Ectodermal cell (in vitro differentiated cells): Measurements from ENCODE around the gene TUBGCP3.

Experiments used
- H3K27ac ChIP-seq: 2 replicates; pipeline ENCODE4 v1.7.0; 2013; ENCODE audit warnings: mild to moderate bottlenecking, low read depth, low read length; ENCODE audit not compliant: insufficient read depth, poor library complexity, severe bottlenecking
- H3K27me3 ChIP-seq: 2 replicates; pipeline ENCODE4 v1.7.0; 2013; ENCODE audit warnings: mild to moderate bottlenecking, low read length; ENCODE audit not compliant: insufficient read depth, control insufficient read depth, poor library complexity, severe bottlenecking
- H3K36me3 ChIP-seq: one replicate; pipeline ENCODE4 v1.7.0; 2013; ENCODE audit warnings: low read length; ENCODE audit not compliant: control insufficient read depth, insufficient read depth
- H3K4me1 ChIP-seq: one replicate; pipeline ENCODE4 v1.7.0; 2013; ENCODE audit warnings: low read length; ENCODE audit not compliant: control insufficient read depth, insufficient read depth
- H3K4me3 ChIP-seq: 2 replicates; pipeline ENCODE4 v1.7.0; 2013; ENCODE audit warnings: low read depth, low read length, control low read depth; ENCODE audit not compliant: insufficient read depth
- H3K9me3 ChIP-seq: 2 replicates; pipeline ENCODE4 v1.7.0; 2013; ENCODE audit warnings: mild to moderate bottlenecking, low read length, moderate library complexity; ENCODE audit not compliant: control insufficient read depth
- WGBS, 2 experiments: methylation state at CpG; one replicate each; pipeline ENCODE4 v1.1.7; 2013; ENCODE audit warnings: missing lambda C conversion rate in 2 of 2; 5-methylcytosine and 5-hydroxymethylcytosine counted together

Gene TUBGCP3

DNA sequence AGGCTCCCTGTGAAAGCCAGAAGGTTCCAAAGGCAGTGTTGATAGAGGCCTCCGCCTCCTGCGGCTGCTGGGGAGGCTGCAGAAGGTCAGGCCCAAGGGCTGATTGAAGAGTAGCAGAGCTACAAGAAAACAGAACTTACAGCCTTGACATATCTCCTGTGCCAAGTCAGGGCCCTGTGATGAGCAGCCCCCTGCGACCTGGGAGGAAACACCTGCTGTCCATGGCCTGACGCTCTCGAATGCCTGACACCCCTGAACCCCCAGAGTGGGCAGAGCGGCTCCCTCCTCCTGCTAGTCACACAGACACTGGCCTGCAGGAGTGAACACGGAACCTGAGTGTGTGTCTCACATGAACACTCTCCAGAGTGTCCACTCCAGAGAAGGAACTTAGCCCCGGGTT is 38.2 kb upstream of the TUBGCP3 start:
- Histone ChIP-seq H3K9me3 (no peaks in the 10 kb centered on the region), H3K27me3 (no peaks in the 10 kb centered on the region), H3K27ac (no peak overlapping the region), H3K4me1 (no peaks in the 10 kb centered on the region), H3K36me3 (no peaks in the 10 kb centered on the region), H3K4me3 (no peak overlapping the region)
- 85 to 89% methylated on average over 8 of the region's 8 CpGs for WGBS, 2 experiments

DNA sequence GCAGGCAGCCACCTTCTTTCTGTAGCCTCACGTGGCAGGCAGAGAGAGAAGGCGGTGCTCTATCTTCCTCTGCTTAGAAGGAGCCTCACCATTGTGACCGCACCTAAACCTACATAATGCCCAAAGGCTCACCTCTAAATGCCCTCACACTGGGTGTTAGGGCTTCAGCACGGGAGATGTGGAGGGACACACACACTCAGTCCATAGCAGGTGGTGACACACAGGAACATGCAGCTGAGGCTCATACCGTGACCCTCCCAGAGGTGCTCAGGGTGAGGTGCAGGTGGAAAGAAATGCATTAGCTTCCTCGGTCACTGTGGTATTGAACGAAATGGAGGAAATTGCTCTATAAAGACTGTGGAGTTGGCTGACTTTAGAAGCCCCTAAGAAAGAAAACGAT is 37.7 kb upstream of the TUBGCP3 start:
- Histone ChIP-seq H3K36me3 (no peaks in the 10 kb centered on the region), H3K27ac (no peak overlapping the region), H3K4me3 (no peak overlapping the region), H3K9me3 (no peaks in the 10 kb centered on the region), H3K4me1 (no peaks in the 10 kb centered on the region), H3K27me3 (no peaks in the 10 kb centered on the region)
- 82 to 84% methylated on average over 8 of the region's 8 CpGs for WGBS, 2 experiments

DNA sequence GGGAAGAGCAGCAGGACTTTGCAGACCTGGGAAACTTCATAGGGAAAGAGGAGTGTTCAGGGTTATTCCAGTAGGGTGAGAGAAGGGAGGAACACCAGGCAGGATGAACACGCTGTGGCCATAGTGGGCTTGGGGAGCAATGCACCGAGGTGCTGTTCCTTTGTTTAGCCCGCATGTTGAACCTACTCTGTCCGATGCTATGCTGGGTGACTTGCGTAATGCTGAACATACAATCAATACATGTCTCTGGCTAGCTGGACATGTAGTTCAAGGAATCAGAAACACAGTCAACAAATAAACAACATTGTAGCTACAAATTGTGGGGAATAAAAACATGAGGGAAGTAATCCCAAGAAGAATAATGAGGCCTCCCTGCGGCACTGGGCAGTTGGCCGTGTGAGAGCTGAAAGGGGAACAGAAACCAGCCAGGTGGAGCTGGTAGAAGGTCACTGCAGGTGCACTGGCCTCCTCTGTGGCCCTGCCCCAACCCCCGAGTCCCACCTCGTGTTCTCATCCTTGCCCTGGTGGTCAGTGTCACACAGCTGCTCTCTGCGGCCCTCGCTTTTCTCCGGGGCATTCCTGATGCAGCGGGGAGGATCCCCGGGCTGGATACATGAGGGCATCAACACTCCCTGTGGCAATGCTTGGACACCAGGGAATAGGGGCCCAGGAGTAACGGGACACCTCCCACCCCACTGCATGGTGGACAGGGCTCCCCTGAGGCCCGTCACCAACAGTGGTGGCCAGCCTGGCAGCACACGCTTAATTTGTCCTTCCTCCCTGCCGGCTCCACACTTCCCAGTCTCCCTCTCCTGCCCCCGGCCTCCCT is 36.9 kb upstream of the TUBGCP3 start:
- Histone ChIP-seq H3K9me3 (no peaks in the 10 kb centered on the region), H3K27me3 (no peaks in the 10 kb centered on the region), H3K4me3 (no peak overlapping the region), H3K4me1 (no peaks in the 10 kb centered on the region), H3K36me3 (no peaks in the 10 kb centered on the region), H3K27ac (no peak overlapping the region)
- WGBS, 2 experiments = 92 to 93% methylated on average over 19 of the region's 19 CpGs

DNA sequence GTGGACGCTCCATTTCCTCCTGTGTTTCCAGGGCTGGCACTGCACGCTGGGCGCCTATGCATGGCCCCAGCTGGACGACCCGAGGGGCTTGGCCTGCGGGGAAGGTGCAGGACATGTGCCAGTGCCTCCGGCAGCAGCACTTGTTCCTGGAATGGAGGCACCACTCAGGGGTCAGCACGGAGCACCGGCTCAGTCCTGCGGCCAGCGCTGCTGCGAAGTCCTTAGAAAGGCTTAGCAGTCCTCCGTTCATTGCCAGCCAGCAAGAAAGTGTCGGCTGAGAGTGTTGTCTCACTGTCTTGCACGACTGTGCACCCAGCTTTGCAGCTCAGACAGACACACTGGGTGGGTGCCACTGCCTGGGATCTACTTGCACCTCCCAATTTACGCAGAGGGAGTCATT is 36.1 kb upstream of the TUBGCP3 start:
- Histone ChIP-seq H3K36me3 (no peaks in the 10 kb centered on the region), H3K27ac (no peak overlapping the region), H3K27me3 (no peaks in the 10 kb centered on the region), H3K4me1 (no peaks in the 10 kb centered on the region), H3K4me3 (no peak overlapping the region), H3K9me3 (no peaks in the 10 kb centered on the region)
- 90 to 91% methylated on average over 16 of the region's 16 CpGs for WGBS, 2 experiments

DNA sequence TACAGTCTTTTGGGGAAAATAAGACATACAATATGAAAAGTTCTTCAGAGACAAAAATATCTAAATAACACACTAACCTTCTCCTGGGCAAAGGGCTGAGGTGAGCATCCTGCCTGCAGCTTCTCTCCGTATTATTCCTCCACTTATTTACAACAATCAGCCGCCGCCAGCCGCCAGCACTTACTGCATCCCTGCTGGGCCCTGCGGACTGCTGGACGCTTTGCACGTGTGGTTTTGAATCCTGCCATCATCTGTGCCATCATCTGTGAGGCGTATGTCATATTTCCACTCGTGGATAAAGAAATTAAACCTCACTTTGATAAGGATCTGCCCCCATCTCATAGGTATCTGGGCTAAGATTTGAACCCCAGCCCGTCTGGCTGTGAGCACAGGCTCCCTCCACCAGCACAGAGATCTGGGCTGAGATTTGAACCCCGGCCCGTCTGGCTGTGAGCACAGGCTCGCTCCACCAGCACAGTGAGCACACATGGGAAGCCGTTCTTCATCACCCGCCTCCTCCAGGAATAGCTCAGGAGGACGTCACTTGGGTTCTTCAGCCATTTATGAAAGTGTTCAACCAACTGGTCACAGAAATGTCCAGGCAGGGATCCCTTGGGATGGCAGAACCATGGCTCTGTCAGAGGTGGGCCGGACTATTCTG is 35.2 kb upstream of the TUBGCP3 start:
- Histone ChIP-seq H3K9me3 (no peaks in the 10 kb centered on the region), H3K4me3 (no peak overlapping the region), H3K36me3 (no peaks in the 10 kb centered on the region), H3K27me3 (no peaks in the 10 kb centered on the region), H3K4me1 (no peaks in the 10 kb centered on the region), H3K27ac (no peak overlapping the region)
- 93 to 94% methylated on average over 17 of the region's 17 CpGs for WGBS, 2 experiments

DNA sequence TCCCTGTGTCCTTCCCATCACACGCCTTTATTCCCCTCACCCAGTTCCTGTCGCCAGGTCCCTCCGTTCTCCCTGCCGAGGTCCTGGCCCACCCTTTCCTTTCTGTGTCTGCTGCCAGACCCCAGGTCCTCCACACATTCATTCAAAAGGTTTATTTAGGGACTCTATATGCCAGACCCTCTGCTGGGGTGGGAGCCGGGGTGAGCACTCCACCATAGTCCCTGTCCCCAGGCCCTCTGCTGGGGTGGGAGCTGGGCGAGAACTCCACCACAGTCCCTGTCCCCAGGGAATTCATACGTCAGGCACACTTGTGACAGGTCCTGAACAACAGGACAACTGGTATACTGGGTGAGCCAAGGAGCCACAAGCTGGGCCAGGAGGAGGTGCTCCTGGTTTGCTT is 34.4 kb upstream of the TUBGCP3 start:
- no peak overlapping the region for H3K27ac ChIP-seq
- H3K9me3 ChIP-seq = no peaks in the 10 kb centered on the region
- H3K36me3 ChIP-seq = no peaks in the 10 kb centered on the region
- H3K27me3 ChIP-seq = no peaks in the 10 kb centered on the region
- H3K4me3 ChIP-seq = no peak overlapping the region
- WGBS, 2 experiments = 82% methylated on average over 7 of the region's 7 CpGs
- H3K4me1 ChIP-seq = no peaks in the 10 kb centered on the region

DNA sequence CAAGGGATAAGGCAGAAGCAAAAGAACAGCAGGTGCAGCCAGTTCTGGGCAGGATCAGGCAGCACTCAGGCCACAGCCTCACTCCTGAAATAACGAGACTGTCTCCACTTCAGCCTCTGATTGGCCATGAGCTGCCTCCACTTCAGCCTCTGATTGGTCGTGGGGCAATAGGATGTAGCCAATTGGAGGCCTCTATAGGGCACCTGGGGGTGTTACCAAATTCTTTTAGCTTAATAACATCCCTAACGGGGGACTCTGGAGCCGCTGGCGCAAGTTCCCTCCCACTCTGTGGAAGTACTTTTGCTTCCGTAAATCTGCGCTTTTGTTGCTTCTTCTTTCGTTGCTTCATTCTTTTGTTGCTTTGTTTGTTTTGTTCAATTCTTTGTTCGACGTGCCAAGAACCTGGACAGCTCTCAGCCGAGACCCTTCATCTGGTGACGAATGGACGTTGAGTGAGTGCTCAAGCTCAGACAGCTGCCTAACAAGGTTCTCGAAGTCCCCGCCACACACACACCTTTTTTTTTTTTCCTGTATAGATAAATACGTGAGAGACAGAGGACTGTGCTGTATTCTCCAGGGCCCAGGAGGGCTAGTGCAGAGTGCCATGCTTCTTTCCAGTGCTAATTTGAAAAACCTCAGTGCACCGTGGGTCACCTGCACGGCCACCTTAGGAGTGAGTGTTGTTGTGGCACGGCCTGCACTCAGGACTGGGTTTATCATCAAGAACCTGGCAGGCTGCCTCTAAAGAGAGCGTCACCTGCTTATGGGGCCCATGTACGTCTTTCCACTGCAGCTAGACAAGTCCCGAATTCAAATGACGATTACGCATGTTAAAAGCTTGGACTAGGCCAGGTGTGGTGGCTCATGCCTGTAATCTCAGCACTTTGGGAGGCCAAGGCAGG is 32.0 kb upstream of the TUBGCP3 start:
- H3K9me3 ChIP-seq = no peaks in the 10 kb centered on the region
- no peaks in the 10 kb centered on the region for H3K36me3 ChIP-seq
- H3K27me3 ChIP-seq = no peaks in the 10 kb centered on the region
- no peak overlapping the region for H3K27ac ChIP-seq
- 60 to 61% methylated on average over 24 of the region's 24 CpGs for WGBS, 2 experiments
- no peaks in the 10 kb centered on the region for H3K4me1 ChIP-seq
- H3K4me3 ChIP-seq = peak overlapping the region; percentile 13

DNA sequence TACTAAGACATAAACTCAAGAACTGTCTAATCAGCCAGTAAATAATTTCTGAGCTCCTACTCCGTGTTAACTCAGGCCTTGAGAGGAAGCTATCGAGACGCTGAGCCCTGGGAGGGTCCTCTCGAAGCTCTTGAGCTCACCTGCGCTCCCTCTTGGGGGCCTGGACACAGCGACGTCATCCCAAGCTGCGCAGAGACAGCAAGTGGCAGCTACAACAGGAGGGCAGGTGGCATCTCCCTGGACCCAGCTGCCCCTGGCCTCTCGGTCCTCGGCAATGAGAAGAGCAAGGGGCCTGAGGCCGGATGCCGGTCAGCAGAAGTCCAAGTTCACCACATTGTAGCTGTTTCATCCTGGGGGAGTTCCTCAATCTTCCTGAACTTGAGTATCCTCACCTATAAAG is 30.5 kb upstream of the TUBGCP3 start:
- Histone ChIP-seq H3K36me3 (no peaks in the 10 kb centered on the region), H3K27me3 (no peaks in the 10 kb centered on the region), H3K4me1 (no peaks in the 10 kb centered on the region), H3K9me3 (no peaks in the 10 kb centered on the region), H3K27ac (no peak overlapping the region), H3K4me3 (no peak overlapping the region)
- WGBS, 2 experiments = 92 to 93% methylated on average over 12 of the region's 12 CpGs

DNA sequence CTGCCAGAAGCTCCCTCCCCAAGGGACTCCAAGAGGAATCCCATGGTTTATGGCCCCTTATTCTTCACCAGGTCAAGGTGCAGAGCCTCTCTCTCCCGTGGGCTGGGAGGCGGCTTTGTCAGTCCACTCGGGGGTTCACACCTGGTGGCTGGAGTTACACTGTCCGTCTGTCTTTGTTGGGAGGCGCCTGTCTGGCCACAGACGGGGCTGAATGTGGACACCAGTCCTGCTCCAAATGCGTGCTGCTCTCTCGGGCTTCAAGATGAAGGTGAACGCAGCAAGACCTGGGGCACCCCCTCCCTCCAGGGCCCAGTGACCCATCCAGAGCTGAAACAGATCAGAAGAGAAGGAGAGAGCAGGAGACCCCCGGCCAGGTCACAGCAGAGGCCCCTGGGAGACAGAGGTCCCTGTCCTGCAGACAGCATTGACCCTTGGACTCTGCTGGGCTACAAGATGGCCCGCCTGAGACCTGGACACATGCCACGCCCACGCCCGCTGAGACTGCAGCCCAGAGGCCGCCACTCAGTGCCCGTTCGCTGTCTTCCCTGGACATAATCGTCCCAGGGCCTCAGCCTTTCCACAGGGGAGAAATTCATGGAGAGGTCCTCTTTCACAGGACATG is 29.9 kb upstream of the TUBGCP3 start:
- 91 to 92% methylated on average over 18 of the region's 18 CpGs for WGBS, 2 experiments
- no peak overlapping the region for H3K4me3 ChIP-seq
- H3K9me3 ChIP-seq = no peaks in the 10 kb centered on the region
- H3K36me3 ChIP-seq = no peaks in the 10 kb centered on the region
- H3K4me1 ChIP-seq = no peaks in the 10 kb centered on the region
- H3K27ac ChIP-seq = no peak overlapping the region
- no peaks in the 10 kb centered on the region for H3K27me3 ChIP-seq
